NCI-H526 (cell line): ENCODE results near the gene RNU6-1.
A peak's percentile ranks its signal among the peaks of the same experiment; 100 is the strongest.

Experiments used
- DNase-seq, 2 experiments: peaks; one replicate each; lab custom pipeline; 2025; lab: John Stamatoyannopoulos, UW

RNU6-1 gene

DNA sequence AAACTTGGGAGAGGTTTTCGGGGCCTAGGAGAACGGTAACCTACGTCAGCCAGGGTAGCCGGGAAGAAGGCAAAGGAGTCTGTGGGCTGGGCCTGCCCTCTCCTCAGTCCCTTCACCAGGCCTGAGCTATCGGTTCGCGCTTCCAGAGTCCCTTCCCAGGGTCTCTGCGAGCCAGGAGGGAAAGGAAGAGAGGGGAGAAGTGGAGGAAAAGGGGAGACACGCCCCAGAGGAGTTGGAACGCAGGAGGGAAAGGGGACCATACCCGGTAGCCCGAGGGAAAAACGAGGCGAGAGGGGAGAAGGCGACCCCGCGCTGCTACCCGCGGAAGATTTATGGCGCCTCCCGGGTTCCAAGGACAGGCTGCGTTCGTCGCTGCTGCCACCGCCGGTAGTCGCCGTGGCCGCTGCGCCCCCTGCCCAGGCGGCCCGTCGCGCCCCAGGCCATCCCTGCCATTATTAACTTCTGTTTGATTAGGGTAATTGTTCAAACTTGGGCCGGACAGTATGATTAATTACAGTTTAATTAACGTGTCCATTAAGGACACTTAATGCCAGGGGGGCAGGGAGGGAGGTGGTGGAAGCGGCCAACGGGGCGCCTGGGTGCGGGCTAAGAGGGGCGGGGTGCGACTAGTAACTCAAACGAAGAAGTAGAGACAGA, 17.9 kb downstream of the RNU6-1 start:
- peak in 1 of 2 experiments; percentile 77 for DNase-seq

DNA sequence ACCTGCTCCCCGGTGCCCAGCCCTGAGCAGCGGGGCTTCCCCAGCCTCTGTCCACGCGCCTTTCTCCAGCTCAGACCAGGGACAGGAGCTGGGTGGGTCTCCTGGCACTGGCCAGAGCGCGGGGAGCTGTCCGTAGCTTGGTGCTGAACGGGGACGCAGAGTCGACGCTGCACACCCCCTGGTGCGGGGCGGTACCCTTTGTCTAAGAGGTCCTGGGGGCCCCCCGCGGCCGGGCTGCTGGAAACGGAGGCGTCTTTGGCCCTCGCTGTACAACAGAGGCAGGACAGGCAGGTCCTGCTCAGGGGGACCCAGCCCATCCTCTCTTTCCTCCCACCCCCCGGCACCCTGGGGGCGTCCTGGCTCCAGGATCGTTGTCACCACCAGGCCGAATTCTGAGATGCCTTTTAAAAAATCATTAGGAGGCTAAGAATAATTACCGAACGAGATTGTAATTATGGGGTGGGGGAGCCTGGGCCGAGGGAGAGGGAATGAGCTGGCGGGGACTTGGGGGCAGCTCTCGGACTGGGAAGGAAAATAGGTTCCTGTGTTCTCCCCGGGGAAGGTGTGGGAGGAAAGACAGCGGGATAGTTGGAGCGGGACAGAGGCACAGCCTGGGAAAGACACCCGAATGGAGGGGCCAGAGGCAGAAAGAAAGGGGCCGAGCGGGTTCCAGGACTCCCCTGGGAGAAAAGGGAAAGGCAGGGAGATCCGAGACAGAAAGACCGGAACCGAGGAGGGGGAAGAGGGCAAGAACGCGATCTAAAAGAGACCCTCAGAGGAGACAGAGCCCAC, 18.7 kb downstream of the RNU6-1 start:
- DNase-seq = no peak

DNA sequence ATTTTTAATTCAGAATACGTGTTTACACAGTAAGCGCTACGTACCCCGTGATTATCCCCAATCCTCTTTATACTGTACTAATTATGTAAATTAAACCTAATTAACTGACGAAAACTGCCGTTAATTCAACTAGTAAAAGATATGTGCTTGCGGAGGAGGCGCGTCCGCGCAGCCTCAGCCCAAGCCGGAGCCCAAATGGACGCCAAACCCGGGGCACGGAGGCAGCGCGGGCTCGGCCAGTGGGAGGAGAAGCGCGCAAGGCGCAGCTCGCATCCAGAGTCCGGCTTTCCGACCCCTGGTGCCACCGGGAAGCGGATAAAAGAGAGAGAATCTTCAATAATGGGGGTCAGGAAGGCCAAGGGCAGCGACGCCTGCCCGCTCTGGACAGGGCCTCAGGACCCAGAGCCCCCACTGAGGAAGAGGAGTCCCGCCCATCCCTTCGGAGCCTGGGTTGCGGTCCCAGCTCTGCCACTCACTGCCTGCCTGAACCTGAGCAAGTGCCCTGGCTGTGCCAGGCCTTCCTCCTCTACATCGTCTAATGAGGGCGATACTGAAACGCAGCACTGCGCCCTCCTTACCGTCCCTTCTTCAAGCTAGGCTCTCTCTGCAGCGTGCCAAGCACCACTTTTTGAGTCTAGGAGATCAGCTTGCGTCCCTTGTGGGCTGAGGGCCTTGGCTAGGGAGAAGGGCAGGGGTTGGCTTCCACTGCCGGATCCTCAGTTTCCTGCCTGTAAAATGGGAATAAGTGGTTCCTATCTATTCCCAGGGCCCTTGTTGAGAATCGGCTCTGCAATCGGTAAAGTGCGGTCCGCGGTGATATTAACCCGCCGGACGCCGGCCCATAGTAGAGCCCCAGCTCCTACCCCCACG, 19.5 kb downstream of the RNU6-1 start:
- DNase-seq = no peak

DNA sequence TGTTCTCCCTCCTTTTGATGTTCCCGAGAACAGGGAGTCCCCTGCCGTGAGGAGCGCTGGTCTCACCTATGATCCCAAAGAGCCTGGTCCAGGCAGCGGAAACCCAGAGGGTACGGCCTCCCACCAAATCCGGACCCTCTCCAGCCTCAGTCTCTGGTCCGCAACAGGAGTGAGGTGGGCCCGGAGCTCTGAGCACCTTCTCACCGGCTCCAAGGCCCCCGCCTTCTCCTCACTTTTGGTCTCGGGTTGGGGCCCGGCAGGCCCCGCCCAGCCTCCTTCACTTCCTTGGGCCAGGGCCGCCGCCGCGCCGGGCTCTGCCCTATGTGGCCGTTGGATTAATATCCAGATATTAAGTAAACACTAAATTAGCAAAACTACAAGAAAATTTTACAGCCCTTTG, 20.2 kb downstream of the RNU6-1 start:
- no peak for DNase-seq

DNA sequence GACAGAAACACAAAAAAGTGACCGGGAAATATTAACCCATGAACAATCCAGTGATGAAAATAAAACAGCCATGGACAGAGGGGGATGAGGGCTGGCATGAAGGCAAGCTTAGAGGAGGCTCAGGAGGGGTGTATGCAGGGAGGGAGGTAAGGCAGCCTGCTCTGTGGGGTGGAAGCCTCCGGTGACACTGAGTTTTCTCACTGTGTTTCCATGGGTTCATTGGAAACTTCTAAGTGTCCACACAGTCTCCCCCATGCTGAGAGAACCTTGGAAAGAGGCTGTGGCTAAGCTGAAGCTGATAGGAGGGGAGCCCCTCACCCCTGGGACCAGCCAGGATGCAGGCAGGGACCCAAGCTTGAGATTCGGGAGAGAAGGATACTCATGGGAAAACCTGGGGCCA, 21.4 kb downstream of the RNU6-1 start:
- DNase-seq = no peak

DNA sequence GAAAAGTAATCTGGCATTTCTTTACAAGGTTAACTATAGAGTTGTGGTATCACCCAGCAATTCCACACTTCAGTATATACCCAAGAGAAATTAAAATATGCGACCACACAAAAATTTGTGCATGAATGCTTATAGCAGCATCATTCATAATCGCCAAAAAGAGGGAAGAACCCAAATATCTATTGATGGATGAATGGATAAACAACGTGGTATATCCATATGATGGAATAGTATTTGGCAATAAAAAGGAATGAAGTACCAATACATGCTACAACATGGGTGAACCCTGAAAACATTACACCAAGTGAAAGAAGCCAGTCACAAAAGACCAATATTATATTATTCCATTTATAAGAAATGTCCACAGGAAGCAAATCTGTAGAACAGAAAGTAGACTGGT, 23.2 kb downstream of the RNU6-1 start:
- DNase-seq = no peak

DNA sequence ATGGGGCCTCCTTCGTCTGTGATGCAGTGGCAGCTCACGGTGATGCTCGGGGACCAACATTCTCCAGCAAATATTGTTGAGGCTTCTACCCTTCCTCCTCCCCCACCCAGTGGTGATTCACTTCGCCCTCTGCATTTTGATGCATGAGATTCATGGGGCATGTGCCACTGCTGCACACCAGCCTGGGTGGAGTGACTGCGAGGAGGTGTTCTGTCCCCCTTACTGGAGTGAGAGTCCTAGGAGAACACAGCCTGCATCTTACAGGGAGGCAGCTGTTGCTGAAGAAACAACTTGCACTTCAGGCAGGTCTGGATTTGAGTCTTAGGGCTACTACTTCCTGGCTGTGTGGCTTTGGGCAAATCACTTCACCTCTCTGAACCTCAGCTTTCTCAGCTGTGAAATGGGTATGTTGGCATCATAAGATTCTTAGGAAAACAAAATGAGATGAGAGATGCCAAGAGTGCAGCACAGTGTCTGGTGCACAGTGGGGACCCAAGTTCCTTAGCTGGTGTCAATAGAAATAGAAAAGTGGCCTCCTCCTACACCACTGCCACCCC, 24.7 kb downstream of the RNU6-1 start:
- no peak for DNase-seq

DNA sequence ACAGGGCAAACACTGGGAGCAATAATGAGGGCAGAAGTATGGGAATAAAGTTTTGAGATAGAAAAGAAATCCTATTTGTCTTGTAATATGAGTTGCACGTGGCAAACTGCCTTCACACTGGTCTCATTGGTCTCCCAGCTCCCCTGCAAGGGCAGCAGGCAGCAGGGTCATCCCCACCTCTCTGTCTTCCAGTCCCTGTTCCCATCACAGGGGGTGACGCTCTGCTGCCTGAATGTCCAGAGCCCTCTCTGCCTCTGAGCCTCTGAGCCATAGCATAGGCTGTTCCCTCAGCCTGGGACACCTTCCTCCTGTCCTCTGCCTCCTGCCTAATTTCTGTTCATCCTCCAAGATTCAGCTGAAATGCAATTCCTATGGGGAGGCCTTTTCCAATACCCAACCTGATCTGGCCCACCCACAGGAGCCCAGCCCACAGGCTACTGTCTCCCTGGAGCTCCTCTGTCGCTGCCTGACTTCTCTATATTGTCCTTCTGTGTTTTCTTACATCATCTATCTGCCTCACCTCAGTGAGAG, 26.7 kb downstream of the RNU6-1 start:
- no peak for DNase-seq

DNA sequence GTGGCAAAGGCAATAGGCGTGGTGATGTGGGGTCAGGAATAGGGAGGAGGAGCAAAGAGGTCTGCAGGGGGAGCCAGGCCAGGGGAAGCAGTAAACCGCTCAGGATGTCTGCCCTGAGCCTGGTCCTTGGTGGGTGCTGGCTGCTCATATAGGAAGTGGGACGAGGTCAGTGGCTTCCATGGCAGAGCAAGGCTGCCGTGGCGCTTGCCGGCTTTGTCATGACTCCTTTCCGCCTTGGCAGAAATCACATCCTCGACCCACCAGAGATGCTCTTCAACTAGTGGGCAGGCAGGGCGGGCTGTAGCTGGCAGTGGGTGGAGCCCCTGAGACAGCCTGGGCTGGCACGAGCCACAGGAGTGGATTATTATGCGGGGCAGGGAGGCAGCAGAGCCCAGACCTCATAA, 27.6 kb downstream of the RNU6-1 start:
- DNase-seq = no peak

DNA sequence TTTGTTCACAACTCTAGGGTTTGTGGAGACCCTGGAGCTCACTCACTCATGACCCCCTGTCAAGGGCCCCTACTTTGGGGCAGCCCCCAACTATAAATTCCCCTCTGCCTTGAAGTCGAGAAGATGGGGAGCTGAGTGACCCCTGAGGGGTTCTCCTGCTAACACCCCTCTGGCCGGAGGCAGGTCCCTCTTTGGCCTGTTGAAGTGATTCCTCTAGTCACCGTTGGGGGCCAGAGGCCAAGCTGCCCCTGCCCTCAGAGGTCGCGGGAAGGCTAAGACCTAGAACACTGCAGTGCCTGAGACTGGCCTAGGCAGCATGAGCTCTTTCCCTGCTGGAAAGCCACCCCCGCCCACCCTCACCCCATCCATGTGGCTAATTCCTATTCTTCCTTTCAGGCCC, 30.0 kb downstream of the RNU6-1 start:
- no peak for DNase-seq

DNA sequence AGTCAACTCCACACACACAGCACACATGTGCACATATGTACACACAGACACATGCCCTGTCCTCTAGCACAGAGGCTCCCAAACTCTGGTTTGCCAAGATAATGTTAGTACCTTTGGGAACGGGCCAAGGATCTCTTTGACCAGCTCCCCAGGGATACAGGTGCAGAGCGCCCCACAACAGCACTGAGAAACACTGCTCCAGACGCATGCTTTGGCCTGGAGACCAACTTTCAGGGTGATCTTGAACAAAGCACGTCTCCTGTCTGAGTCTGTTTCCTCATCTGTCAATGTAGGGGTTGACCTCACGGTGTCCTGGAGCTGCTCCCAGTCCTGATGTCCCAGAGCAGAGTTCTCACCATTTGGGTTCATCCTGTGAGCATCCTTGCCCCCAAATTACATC, 30.4 kb downstream of the RNU6-1 start:
- DNase-seq = no peak

DNA sequence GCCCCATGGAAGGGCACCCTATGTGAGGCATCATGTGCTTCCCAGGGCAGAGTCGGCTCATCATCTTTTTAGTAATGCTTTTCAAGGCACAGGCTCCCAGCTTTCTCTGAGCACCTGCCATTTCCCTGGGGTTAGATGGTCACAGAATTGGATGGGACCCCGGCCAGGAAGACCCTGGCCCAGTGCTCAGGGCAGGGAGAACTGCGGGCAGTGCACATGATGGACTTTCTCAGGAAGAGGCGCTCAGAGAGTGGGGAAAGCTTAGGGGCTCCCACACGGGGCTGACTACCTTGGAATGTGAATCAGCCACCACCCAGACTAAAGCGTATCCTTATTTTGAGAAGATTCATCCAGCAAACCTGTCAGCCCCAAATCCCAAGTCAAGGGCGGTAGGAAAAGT, 31.0 kb downstream of the RNU6-1 start:
- no peak for DNase-seq

DNA sequence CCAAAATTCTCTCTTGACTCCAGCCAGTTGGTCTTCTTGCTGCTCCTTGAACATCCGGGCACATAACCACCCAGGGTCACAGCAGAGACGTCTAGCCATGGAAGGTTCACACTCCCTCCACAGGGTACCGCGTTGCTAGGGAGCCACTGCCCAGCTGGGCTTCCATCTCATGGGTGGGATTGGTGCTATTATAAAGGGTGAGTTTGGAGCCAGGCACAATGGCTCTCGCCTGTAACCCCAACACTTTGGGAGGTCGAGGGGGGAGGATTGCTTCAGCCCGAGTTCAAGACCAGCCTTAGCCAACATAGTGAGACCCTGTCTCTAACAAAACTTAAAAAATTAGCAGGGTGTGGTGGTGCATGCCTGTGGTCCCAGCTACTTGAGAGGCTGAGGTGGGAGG, 32.0 kb downstream of the RNU6-1 start:
- DNase-seq = no peak

DNA sequence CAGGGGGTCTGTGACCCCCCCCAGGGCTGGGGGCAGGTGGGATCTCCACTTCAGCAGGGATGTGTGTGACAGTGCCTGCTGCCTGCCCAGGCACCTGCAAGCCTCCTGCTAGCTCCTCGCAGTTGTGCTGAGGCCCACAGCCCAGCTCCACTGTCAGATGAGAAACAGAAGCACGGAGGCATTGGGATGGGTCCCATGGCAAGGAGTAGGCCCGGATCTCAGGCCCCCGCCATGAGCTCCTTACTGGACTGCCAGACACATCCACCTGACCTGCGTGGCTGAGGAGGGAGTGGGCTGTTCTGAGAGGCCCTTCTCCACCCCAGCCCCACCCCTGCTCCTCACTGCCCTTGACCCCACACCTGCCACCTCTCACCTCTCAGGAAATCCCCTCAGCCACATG, 32.7 kb downstream of the RNU6-1 start:
- DNase-seq = no peak

DNA sequence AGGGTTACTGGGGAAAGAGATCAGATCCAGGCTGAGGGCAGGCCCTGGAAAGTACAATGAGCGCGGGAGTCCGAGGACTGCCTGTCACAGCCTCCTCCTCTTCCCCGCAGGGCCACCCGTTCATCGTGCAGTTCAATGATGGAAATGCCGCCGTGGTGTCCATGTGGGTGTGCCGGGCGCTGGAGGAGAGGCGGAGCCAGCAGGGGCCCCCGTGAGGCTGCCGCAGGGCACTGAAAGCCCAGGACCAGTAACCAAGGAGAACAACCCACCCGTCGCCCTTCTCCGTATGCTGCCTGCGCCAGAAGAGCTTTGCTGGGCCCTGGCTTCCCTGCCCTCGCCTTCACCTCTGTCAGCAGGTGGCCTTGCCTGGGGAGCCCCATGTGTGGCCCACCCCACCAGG, 33.3 kb downstream of the RNU6-1 start:
- DNase-seq = no peak

DNA sequence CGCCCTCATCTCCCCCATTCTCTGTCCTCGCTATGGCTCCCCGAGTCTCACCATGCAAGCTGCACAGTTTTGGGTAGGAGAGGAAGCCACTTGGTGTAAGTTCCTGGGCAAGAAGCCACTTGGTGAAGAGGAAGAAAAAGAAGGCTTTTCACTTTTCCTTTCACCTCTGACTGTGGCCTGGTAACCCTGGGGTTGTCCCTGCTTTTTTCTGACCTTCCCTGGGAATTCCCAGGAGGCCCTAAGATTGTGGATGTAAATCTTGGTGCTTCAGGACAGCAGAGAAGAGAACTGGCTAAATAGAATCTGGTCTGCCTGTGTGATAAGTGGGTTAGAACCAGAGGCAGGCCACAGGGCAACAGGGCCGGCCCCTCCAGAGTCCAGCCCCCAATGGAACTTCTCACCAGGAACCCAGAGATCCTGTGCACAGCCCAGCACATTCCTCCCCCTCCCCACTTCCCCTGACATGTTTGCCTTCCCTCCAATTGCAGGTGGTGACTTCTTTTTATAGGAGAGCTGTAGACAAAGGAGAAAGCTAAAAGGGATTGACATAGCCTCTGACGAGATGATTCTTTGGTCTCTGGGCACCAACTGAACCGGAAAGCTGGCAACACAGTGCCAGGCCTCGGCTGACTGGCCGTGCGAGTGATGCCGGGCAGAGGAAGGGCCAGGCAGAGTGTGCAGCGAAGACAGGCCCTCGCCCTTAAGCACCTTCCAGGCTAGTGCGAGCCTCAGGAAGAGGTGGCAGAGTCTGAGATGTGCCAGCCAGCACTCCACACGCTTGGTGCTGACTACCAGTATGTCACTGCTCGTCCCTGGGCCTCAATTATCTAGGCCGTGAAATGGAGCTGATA, 34.0 kb downstream of the RNU6-1 start:
- peak in 1 of 2 experiments; percentile 48 for DNase-seq

DNA sequence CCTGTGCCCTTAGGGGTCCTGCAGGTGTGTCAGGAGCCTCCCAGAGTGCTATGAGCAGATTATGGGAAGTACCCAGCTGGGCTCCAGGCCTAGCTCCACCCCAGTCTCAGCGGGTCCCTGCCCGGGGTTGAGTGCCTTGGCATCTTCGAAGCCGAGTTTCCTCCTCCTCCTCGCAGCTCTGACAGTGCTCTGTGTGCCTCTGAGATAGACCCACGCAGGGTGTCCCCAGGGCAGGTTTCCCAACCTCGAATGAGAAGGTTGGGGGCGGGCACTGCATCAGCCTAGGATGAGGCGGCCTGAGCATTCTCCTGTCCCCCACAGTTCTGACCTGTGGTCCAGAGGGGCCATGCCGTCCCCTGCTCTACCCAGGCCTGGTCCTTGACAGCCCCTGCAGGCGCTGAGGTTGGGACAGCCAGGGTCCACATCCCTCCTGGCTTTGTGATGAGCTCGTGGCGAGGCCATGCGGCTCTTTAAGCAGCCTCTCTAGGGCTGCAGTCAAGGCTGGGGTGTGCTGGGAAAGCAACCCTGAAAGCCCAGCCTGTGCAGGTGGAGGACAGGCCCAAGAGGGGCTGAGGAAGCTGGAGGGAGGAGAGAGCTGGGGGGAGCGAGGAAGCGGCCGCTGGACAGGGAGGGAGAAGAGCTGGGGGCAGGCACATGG, 34.7 kb downstream of the RNU6-1 start:
- peak in 1 of 2 experiments; percentile 35 for DNase-seq

DNA sequence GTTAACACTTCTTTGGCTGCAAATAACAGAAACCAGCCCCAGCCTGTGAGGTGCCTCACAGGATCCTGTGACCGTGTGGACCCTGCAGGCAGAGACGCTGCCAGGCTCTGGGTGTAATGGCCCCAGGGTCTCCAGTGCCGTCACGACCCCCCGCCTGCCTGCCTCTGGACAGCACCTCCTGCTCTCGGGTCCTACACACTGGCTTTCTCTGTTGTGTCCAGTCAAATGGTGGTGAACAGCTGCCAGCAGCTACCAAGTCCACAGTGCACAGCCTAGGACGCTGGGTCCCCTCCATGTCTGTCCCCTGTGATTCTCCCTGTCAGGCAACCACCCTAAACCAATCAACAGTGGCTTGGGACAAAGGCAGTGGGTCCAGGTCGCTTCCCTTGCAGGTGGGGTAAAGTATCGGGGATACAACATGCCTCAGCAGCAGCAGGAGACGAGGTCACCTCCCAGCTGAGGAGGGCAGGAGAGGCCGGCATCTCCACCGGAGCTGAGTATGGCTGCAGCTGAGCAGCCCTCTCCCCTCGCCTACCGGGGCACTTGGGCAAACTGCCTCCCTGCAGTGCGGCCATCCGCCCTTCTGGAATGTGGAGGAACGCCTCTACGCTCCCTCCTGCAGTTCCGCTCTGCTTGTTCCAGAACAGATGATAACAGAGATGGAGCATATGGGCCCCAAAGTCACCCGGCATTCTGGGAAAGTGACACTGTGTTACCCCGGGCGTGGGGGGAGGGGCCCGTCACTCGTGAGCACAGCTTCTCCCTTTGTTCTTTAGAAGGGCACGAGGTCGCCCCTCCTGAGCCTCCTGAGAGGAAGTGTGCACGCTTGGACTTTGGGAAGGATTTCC, 35.6 kb downstream of the RNU6-1 start:
- peak in 1 of 2 experiments; percentile 57 for DNase-seq

DNA sequence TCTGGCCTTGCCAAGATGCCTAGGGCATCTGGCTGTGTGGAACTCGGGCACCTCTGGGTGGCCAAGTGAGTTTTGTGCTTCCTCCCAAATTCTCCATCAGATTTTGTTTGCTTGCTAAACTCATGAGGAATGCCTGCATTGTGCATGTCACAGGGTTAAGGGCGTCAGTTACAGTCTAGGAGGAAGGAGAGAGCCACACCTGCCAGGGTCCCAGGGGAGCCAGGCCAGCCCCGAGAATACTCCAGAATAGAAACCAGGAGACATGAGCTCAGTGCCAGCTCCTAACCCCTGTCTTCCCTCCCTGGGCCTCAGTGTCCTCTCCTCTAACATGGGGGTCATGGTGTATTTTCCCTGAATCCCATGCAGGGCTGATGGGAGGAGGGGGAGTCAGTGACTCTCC, 36.5 kb downstream of the RNU6-1 start:
- peak in 1 of 2 experiments; percentile 68 for DNase-seq
